HG02970 (cell line): Measurements from ENCODE around the gene KIAA1217.

Experiments
- ATAC-seq: cut with Tn5 transposase; IDR thresholded peaks from one replicate; pipeline ENCODE4 v1.9.1; 2021; ENCODE audit warnings: mild to moderate bottlenecking, moderate library complexity, moderate number of reproducible peaks; ENCODE audit not compliant: unreplicated experiment, low FRiP score

Gene KIAA1217

DNA sequence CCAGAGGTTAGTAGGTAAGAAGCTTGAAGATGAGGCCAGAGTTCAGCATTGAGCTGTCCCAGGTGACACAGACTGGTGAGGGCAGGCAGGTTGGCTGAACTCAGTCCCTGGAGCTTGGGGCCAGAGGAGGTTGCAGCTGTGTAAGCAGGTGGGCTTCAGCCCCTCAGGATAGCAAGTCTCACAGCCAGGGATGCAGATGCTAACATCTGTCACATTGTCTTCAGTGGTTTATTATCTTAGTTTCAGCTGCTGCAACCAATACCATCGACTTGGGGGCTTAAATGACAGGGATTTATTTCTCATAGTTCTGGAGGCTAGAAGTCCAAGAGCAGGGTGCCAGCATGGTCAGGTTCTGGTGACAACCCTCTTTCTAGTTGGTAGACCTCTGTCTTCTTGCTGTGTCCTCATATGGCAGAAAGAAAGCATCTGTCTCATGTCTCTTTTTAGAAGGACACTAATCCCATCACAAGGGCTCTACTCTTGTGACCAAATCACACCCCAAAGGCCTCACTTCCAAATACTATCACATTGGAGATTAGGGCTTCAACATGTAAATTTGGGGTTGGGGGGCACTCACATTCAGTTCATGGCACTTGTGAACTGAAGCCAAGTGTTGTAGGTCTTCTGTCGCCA lies 146.2 kb downstream of the KIAA1217 start:
- no peak for ATAC-seq

DNA sequence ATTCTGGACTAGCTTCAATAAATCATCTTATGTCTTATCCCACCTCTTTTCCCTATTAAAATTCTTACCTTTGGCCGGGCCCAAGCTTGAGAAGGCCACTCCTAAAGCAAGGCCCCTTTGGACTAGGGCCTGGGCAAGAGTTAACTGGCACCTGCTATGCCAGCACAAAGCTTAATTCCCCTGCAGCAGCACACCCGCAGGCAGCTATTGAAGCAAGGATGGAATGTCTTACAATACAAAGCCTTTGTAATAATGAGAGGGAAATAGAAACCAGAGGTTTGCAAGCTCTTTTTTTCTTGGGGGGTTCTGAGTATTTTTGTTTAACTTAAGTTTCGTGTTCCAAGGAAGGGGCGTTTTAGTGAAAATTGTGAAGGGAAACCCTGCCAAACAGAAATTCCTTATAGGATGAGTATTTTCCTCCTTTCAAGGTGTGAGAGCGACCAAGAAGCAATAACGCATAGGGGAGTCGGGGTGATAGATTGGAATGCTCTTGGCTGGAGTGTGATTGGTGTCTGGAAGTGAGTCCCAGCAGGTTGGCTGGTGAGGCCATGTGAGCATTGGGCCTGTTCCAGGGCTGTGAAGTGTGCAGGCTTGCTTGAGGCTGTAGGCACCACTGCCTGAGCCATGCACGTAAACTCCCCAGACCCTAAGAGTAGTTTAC lies 148.5 kb downstream of the KIAA1217 start:
- no peak for ATAC-seq

DNA sequence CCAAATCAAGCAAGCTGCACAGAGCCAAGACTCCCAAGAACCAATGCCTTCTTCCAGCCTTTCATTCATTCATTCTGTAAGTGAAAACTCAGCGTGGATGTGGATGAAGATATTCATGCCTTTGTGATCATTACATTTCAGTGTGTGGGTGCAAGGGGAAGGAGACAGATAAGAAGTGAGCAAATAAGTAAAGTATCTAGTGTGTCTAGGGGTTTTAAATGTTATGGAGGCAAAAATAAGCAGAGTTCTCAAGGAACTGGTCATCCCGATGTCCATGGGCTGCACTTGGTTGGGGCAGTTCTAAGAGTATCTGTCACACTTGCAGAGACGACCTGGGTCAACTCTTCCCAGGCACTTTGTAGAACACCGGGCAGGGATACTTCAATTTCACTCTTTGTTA lies 149.1 kb downstream of the KIAA1217 start:
- no peak for ATAC-seq

DNA sequence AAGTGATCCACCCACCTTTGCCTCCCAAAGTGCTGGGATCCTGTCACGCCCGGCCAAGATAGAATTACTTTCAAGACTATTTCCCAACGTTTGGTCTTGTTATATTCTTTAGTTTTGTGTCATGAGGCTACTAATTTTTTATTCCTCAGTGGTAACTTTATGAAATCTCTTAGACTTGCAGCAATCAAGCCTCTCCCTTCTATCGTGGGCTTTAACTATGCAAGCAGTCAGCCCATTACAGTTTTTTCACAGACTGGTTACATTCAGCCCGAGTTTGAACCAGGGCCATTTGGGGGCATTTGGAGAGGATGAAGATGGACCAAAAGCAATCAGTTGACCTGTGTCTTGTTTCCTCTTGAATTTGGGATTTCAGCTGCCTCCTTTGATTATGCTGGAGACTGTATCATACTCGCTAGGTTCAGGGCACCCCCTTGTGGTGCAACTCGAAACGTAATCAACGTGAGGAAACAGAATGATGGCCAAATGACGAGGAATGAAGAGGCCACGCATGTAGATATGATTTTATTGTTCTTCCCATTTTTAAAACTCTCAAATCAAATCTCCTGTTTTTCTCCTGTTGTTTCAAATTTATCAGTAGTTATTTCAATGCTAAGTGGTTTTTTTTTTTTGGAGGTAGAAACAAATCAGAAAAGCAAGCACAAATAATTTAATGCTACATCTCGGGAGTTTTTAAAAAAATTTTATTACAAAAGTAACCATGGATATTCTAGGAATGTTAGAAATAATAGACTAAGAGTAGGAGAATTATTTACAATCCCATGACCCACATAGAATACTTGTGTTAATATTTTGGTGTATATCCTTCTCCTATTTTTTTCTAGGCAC lies 151.6 kb downstream of the KIAA1217 start:
- ATAC-seq: peak; percentile 83

DNA sequence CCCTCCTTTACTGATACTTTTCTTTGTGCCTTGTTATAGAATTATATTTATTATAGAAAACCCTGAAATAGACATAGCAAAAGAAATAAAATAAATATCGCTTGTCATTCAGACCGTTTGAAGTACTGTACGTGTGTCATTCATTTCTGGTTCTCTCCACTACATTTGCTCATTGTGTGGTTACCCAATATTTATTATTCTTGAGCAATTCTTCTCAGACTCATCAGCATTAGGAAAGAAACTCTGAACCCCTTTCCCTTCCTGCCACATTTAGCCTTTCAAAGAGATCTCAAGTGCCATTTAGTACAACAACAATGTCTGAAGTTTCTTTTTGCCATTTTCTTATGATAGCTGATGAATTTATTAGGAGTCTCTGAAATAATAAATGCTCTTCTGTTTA lies 154.1 kb downstream of the KIAA1217 start:
- ATAC-seq: no peak

DNA sequence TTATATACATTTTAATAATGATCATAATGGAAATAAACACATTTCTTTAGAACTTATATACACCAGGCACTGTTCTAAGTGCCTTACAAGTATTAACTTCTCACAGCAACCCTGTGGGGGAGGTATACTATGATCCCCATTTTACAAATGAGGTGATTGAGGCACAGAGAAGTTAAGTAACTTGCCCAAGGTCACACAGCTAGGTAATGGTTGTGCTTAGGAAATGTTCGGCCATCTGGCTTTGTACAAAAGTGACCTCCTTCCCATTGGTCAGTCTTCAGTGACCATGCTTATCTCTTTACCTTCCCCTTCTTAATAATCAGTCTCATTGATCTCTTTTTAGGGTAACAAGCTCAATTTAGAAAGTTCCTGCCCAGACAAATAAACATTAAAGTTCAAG lies 158.8 kb downstream of the KIAA1217 start:
- no peak for ATAC-seq

DNA sequence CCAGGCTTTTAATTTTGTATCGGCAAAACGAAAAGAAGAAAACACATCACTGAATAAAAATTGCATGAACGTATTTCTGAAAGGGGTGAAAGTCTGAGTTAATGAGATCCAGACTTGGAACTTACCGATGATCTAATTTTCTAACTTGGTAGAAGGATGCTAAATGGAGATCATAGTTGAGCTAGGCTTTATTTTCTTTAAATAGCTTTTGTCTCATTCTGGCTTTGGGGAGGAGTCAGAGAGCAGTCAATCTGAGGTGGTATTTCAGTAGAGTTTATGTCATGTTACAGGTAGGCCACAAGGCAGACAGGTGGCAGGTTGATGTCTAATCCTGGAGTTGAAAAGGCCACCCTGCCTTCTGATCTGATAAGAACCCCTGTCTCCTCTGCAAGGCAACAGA lies 161.9 kb downstream of the KIAA1217 start:
- ATAC-seq: no peak

DNA sequence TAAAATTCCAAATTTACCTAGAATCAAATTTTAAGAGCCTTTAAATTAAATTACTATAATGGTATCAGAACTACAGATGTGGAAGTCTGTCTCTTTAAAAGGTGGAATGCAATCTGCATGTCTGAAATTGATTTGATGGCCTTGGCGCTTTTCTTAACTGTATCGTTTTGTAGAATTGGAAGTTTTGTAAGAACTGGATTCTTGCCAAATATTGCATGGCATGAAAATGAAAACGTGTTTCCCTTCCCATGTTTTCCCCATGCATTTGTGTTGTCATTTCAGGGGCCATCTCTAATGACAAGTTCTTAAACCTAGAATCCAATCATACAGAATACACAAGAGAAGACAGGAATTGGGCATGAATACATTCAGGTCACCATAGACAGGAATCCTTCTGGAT lies 162.5 kb downstream of the KIAA1217 start:
- ATAC-seq: no peak

DNA sequence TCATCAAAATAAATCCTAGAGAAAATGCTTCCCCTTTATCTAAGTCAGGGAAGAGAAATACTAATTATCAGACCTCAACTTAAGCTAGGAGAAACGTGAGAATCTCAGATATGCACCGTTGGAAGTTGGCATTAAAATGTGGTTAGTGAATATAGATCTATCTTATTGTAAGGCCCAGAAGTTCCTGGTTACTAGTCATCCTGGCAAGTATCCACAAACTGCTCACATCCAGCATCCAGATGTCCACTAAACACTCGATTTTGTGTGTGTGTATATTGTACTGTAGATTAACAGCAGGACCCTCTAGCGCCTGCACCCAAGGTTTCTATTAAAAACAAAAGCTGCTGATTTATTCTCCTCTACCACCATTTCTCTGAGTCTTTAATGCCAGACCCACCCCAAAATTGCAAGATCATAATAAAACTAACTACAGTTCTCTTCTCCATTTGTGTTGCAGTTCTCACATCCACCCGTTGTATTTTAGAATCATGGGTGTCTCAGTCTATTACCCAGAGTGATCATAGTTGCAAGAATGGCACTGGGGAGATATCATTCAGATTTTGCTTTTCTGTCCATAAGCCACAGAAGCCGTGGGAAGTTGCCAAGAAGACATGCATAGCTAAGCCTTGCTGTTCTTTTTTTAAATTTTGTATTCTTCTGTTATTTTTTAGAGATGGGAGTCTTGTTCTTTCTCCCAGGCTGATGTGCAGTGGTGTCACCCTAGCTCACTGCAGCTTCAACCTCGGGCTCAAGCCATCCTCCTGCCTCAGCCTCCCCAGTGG lies 165.4 kb downstream of the KIAA1217 start:
- ATAC-seq: no peak

DNA sequence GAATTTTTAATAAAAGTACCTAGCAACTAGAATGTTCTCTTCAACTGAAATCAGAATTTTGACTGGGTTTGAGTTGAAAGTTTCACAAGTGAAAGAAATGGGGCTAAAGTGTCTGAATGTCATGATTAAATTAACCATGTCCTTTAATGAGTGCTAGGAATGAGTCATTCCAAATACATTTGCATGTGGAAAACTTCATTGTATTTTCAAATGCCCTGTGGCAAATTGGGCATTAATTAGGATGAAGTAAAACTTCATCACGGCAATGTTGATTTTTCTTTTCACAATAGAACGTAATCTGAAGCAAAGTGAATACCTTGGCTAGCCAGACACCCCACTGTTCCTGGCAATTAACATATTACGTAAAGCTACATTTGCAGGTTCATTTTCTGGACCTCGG lies 166.6 kb downstream of the KIAA1217 start:
- ATAC-seq: no peak

DNA sequence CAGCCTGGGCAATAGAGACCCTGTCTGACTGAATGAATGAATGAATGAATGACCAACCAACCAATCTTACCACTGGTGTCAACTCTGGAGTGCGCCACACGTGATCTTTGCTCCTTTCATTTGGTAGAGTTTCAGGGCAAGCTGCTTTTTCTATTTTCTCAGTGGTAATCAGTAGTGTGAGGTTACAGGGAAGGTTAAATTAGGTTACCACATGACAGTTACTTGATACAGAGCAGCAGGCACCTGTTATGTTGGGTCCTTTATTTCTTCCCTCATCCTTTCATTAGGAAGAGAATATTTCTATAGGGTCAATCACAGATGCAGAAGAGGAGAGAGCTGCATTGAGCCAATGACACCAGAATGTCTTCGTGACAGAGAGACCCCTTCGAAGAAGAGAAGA lies 167.8 kb downstream of the KIAA1217 start:
- no peak for ATAC-seq

DNA sequence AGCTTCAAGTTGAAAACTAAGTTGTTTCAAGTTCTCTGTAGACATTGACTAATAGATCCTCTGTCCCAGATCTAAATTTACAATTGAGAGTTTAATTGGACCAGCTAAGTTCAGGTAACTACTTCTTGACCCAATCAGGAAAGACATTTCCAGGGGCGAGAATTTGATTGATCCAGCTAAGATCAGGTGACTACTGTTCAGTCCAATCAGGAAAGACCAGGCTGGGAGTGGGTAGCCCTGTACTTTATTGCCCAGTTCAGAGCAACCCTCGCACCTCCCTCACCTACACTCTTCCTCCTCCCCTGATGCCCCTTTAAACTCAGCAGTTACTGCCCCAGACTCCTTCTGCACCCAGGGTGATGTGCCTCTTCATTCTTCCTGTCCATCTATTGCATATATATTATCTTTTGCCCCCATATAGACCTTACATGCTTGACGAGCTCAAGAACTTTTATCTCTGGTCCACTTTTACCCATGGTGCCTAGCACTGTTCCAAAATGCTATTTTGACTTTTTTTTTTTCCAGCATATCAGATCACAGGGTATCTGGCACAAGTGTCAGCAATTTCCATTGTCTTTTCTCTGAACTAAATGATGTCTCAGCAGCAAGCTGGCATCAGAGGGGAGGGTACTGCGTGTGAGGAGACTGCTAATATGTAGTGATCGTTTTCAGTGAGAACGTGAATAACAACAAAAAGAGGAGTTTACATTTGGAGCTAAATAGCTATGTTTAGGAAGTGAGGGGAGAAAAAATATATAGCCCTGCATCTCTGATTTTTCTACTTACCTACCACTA lies 169.4 kb downstream of the KIAA1217 start:
- ATAC-seq: no peak

DNA sequence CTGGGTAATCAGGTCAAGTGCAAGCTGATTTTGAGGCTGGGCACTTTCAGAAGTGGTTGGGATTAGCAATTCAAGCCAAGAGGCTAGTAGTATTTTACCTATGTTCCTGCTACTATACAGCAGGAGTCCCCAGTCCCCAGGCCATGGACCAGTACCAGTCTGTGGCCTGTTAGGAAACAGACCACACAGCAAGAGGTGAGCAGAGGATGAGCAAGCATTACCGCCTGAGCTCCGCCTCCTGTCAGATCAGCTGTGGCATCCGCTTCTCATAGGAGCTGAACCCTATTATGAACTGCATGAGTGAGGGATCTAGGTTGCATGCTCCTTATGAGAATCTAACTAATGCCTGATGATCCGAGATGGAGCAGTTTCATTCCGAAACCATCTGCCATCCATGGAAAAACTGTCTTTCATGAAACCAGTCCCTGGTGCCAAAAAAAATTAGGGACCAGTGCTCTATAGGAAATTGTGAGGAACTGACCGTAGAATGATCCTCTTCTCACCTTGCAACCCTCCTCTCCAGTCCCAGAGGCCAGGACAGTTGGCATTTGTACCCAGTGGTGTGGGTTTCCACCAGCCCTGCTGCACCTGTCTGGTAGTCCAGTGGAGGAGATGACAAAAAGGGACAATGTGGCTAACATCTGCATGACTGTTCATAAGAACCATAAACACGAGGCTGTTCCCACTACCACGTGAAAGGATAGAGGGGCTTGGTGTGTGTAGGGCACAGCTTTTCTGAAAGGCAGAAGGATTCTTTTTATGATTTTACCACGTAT lies 172.5 kb downstream of the KIAA1217 start:
- ATAC-seq: no peak

DNA sequence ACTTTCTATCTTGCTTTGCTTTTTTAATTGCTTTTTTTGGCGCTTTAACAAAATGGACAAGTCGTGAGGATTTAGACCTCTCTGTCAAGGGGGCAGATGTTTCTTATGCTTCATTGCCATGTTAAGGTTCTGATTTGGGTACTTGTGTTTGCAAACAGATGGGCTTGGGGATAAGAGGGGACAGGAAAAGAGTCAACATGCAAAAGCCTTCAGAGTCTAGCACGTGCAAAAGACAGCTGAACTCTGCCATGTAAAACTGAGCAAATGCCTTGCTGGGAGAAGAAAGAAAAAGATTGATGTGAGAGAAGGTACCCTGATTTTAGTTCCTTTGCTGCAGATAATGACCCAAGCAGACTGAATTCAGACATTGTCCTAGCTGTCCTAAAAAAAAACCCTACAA lies 173.1 kb downstream of the KIAA1217 start:
- no peak for ATAC-seq

DNA sequence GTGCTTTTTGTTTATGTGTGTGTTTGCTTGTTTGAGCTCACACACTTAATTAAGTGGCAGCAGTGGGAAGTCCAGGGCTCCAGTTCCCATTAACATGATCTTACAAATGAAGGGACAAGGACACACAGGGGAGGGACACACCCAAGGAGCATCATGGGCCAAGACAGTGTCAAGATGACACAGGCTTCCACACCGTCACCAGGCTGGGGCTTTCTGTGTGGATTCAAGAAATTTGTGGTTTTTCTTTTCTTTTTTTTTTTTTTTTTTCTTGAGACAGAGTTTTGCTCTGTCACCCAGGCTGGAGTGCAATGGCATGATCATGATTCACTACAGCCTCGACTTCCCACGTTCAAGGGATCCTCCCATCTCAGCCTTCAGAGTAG lies 173.6 kb downstream of the KIAA1217 start:
- ATAC-seq: no peak

DNA sequence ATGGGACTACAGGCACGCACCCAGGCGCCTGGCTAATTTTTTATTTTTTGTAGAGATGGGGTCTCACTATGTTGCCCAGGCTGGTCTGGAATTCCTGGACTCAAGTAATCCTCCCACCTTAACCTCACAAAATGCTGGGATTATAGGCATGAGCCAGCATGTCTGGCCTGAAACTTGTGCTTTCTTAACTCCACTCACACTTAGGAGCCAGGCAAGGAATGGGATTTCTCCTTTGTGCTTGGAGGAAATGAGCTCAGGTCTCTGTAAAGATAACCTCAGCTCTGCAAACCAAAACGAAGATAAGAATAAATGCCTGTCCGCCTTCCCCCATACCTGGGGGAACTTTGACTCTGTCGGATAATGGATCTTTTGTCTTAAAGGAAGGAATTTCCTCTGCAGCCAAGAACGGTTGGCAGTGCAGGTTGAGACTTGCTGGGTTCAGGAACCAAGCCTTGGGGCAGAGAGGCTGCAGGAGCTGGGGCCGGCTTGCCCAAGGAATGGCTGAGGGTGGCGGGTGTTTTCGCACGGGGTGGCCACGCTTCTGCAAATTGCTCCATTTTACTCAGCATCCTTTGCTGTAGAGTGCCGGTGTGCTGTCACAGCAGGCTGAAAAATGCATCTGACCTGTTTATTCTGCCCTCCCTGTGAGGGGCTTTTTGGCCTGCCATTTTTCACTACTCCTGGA lies 174.2 kb downstream of the KIAA1217 start:
- ATAC-seq: peak; percentile 56

DNA sequence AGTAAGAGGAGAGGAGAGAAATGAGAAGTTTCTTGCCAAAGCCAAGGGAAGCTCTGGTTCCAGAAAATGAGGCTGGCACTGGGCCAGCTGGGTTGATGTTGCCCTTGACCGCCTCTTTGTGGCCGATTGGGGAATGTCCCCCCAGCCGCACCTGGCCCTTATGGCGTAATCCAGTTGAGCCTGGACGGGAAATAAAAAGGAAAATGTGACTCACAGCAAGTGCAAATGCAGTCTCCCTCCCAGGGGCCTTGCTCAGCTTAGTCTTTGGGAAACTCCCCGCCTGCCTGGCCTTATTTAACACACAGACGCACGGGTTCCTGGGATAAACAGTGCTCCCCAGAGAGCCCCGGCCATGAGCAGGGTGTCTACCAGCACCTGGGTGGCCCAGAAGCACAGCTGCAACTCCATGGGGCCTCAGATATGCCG lies 174.8 kb downstream of the KIAA1217 start:
- peak; percentile 97 for ATAC-seq

DNA sequence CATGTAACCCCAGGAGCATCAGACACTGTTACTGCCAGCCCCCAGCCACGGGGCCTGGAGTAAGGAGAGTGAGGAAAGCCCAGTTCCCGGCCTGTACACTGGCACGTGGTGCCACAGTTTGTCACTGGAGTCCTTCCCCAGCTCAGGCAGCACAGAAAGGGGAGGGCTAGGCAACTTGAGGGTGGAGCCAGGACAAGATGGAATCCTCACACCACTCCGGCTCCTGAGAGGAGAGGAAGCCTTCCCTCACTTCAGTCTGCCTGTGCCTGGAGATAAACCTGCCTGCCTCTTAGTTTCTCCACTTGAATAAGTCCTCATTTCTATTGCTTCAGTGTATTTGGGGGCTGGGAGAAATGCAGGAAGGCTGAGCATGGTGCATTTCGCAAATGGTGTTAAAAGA lies 176.0 kb downstream of the KIAA1217 start:
- no peak for ATAC-seq

DNA sequence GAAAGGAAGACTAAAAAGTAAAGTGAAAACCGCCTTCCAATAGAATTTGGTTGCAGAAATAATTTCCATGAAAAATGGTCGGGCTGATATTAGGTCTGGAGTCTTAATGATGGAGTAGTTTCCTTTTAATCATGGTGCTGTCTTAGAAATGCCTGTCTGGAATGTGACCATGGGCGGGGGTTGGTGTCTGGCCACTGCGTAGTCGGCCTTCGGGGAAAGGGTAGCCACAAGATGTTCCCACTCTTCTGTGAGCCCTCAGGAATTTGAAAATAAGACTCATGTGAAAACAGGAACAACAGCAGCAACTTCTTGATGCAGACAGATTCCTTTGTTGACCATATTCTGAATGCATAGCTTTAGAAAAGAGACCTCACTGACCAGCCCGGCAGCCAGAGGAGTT lies 176.8 kb downstream of the KIAA1217 start:
- ATAC-seq: no peak
